HCT116 (cell line): ENCODE data around the gene PRRX1. TPM values are rescaled to one million over a fixed set of nuclear protein-coding genes. Genes with fewer than 3 reads are reported as not detected.

Source experiments
- ATAC-seq: fragments of 200-7000 bp; cut with Tn5 transposase; 2 replicates; pipeline ENCODE4 v1.9.1; 2020; ENCODE audit warnings: mild to moderate bottlenecking, moderate library complexity
- BruUV-seq: library from RNA; stranded (reverse); fragments of 400-500 nt; replicated peaks from 2 replicates; lab custom pipeline; 2021; lab: Mats Ljungman, UMichigan
- CTCF ChIA-PET: fragments of 300-600 bp; sonication (Branson Sonifier 250); formaldehyde crosslinking; loops from one replicate; lab custom pipeline; 2021; ENCODE audit warnings: antibody characterized with exemption; lab: Charles Lee
- POLR2A ChIA-PET: fragments of 300-600, 350-600 bp; sonication (Branson Sonifier 250); formaldehyde crosslinking; loops from one replicate; lab custom pipeline; 2021; ENCODE audit warnings: antibody characterized with exemption; lab: Charles Lee
- RAD21 ChIA-PET, 2 experiments: fragments of 300-600 bp; sonication (Branson Sonifier 250); formaldehyde crosslinking; loops; one replicate each; lab custom pipeline; 2023; ENCODE audit warnings: low total read pairs in 2 of 2; ENCODE audit not compliant: uncharacterized antibody in 2 of 2, unreplicated experiment in 2 of 2, low non-redundant PET in 1 of 2; lab: Charles Lee
- DNase-seq: peaks from one replicate; pipeline ENCODE4 v3.0.0-alpha.2; 2010; ENCODE audit warnings: low read depth, low spot score
- H2AFZ ChIP-seq: fragments of 200-600 bp; shearing (Covaris generic), sonication (generic); 2 replicates; pipeline ENCODE4 v1.6.1; 2017; ENCODE audit warnings: low read depth, mixed run types, mixed read lengths, antibody characterized with exemption, low read length; ENCODE audit not compliant: poor library complexity, severe bottlenecking
- H3K27ac ChIP-seq: 2 replicates; pipeline ENCODE4 v1.5.1; 2012; ENCODE audit warnings: low read depth, low read length
- H3K27me3 ChIP-seq: fragments of 200-600 bp; sonication (generic); 2 replicates; pipeline ENCODE4 v1.6.1; 2016; ENCODE audit warnings: mixed run types, low read length, mixed read lengths; ENCODE audit not compliant: insufficient read depth
- H3K36me3 ChIP-seq, 2 experiments: fragments of 200-500 bp in 1 of 2; fragments of 200-600 bp in 1 of 2; sonication (Bioruptor generic) in 1 of 2; sonication (generic) in 1 of 2; 2 replicates each; pipeline versions ENCODE4 v1.5.1 to v1.6.1; 2014 to 2016; ENCODE audit warnings: low read length in 2 of 2, inconsistent platforms in 1 of 2, mixed read lengths in 1 of 2, mixed run types in 1 of 2; ENCODE audit not compliant: insufficient read depth in 2 of 2, control insufficient read depth in 1 of 2
- H3K4me1 ChIP-seq, 2 experiments: fragments of 200-600 bp in 1 of 2; sonication (generic) in 1 of 2; 2 replicates each; pipeline versions ENCODE4 v1.5.1 to v1.6.1; 2012 to 2017; ENCODE audit warnings: low read length in 2 of 2, inconsistent platforms in 1 of 2, mild to moderate bottlenecking in 1 of 2, mixed read lengths in 1 of 2, mixed run types in 1 of 2, moderate library complexity in 1 of 2; ENCODE audit not compliant: insufficient read depth in 2 of 2, control insufficient read depth in 1 of 2
- H3K4me2 ChIP-seq: fragments of 200-600 bp; sonication (generic); 2 replicates; pipeline ENCODE4 v1.6.1; 2017; ENCODE audit warnings: mixed run types, low read length, mixed read lengths
- H3K4me3 ChIP-seq, 2 experiments: fragments of 200-600 bp in 1 of 2; sonication (generic) in 1 of 2; replicated peaks in 1 of 2; 2 replicates each; pipeline ENCODE4 v1.5.1; 2011 to 2016; ENCODE audit warnings: low read length in 2 of 2, control low read depth in 1 of 2, low read depth in 1 of 2, mild to moderate bottlenecking in 1 of 2, mixed read lengths in 1 of 2, mixed run types in 1 of 2
- H3K79me2 ChIP-seq: fragments of 200-600 bp; sonication (generic); 2 replicates; pipeline ENCODE4 v1.6.1; 2017; ENCODE audit warnings: mild to moderate bottlenecking, mixed run types, low read length, moderate library complexity, mixed read lengths; ENCODE audit not compliant: insufficient read depth
- H3K9ac ChIP-seq: fragments of 200-600 bp; sonication (generic); 2 replicates; pipeline ENCODE4 v1.6.1; 2016; ENCODE audit warnings: low read length, mixed read lengths
- H3K9me2 ChIP-seq: fragments of 200-600 bp; sonication (generic), shearing (Covaris generic); 2 replicates; pipeline ENCODE4 v1.6.1; 2017; ENCODE audit warnings: mixed run types, mild to moderate bottlenecking, moderate library complexity; ENCODE audit not compliant: insufficient read depth
- H3K9me3 ChIP-seq, 2 experiments: fragments of 200-500 bp in 1 of 2; fragments of 200-600 bp in 1 of 2; sonication (Bioruptor generic) in 1 of 2; sonication (generic) in 1 of 2; 2 replicates each; pipeline ENCODE4 v1.6.1; 2014 to 2017; ENCODE audit warnings: low read length in 2 of 2, mixed read lengths in 2 of 2, inconsistent platforms in 1 of 2, low read depth in 1 of 2, mild to moderate bottlenecking in 1 of 2, mixed run types in 1 of 2, moderate library complexity in 1 of 2; ENCODE audit not compliant: control insufficient read depth in 1 of 2, insufficient read depth in 1 of 2
- H4K20me1 ChIP-seq: fragments of 200-600 bp; sonication (generic), shearing (Covaris generic); 2 replicates; pipeline ENCODE4 v1.6.1; 2017; ENCODE audit warnings: mixed run types, mild to moderate bottlenecking, moderate library complexity; ENCODE audit not compliant: insufficient read depth
- ATF3 ChIP-seq: IDR thresholded peaks from 2 replicates; pipeline ENCODE4 v1.6.1; 2012
- CBX3 ChIP-seq: IDR thresholded peaks from 2 replicates; pipeline ENCODE4 v1.6.1; 2012; ENCODE audit warnings: low read depth
- CEBPB ChIP-seq: IDR thresholded peaks from 2 replicates; pipeline ENCODE4 v1.6.1; 2012; ENCODE audit warnings: low read depth
- CTCF ChIP-seq, 3 experiments: fragments of 200-600 bp in 1 of 3; sonication (generic) in 1 of 3; IDR thresholded peaks in 2 of 3; conservative IDR thresholded peaks in 1 of 3; 2 replicates each; pipeline ENCODE4 v1.5.1; 2012 to 2017; ENCODE audit warnings: low read depth in 2 of 3, low read length in 2 of 3, antibody characterized with exemption in 1 of 3, borderline replicate concordance in 1 of 3, control low read depth in 1 of 3, mild to moderate bottlenecking in 1 of 3, mixed read lengths in 1 of 3, mixed run types in 1 of 3, moderate library complexity in 1 of 3; ENCODE audit not compliant: insufficient read depth in 1 of 3
- EGR1 ChIP-seq: IDR thresholded peaks from 2 replicates; pipeline ENCODE4 v1.6.1; 2012; ENCODE audit warnings: low read depth
- ELF1 ChIP-seq: IDR thresholded peaks from 2 replicates; pipeline ENCODE4 v1.6.1; 2012; ENCODE audit warnings: low read depth, borderline replicate concordance
- EZH2 ChIP-seq: fragments of 200-600 bp; sonication (generic); IDR thresholded peaks from 2 replicates; pipeline ENCODE4 v1.6.1; 2017; ENCODE audit warnings: antibody characterized with exemption, mixed run types
- EZH2phosphoT487 ChIP-seq: fragments of 200-600 bp; IDR thresholded peaks from 2 replicates; pipeline ENCODE4 v1.6.1; 2018; ENCODE audit warnings: antibody characterized with exemption, borderline replicate concordance
- FOSL1 ChIP-seq: IDR thresholded peaks from 2 replicates; pipeline ENCODE4 v1.6.1; 2012; ENCODE audit warnings: low read depth
- JUND ChIP-seq: IDR thresholded peaks from 2 replicates; pipeline ENCODE4 v1.6.1; 2012
- MAX ChIP-seq: IDR thresholded peaks from 2 replicates; pipeline ENCODE4 v1.6.1; 2012
- RAD21 ChIP-seq: IDR thresholded peaks from 2 replicates; pipeline ENCODE4 v1.6.1; 2012; ENCODE audit warnings: low read depth, mild to moderate bottlenecking
- SIN3A ChIP-seq: IDR thresholded peaks from 2 replicates; pipeline ENCODE4 v1.6.1; 2012; ENCODE audit warnings: low read depth
- SP1 ChIP-seq: IDR thresholded peaks from 2 replicates; pipeline ENCODE4 v1.6.1; 2012; ENCODE audit warnings: low read depth
- SRF ChIP-seq: IDR thresholded peaks from 2 replicates; pipeline ENCODE4 v1.6.1; 2012; ENCODE audit warnings: low read depth
- TCF7L2 ChIP-seq: IDR thresholded peaks from 2 replicates; pipeline ENCODE4 v1.7.0; 2011; ENCODE audit warnings: borderline replicate concordance, inconsistent platforms; ENCODE audit not compliant: insufficient read depth, insufficient read length; ENCODE audit errors: extremely low read depth
- YY1 ChIP-seq: IDR thresholded peaks from 2 replicates; pipeline ENCODE4 v1.6.1; 2011; ENCODE audit warnings: low read length, low read depth, moderate library complexity, mild to moderate bottlenecking; ENCODE audit not compliant: insufficient replicate concordance; ENCODE audit errors: extremely low read depth
- ZBTB33 ChIP-seq: IDR thresholded peaks from 2 replicates; pipeline ENCODE4 v1.6.1; 2011; ENCODE audit warnings: mild to moderate bottlenecking, low read length, moderate library complexity; ENCODE audit not compliant: insufficient replicate concordance; ENCODE audit errors: extremely low read depth
- ZFX ChIP-seq: fragments of 450-650 bp; IDR thresholded peaks from 2 replicates; pipeline ENCODE4 v1.6.1; 2017
- ZNF274 ChIP-seq: fragments of 200-500 bp; sonication (Bioruptor generic); IDR thresholded peaks from 2 replicates; pipeline ENCODE4 v1.6.1; 2014; ENCODE audit warnings: mild to moderate bottlenecking, low read depth, low read length, inconsistent platforms
- intact Hi-C: fragments of 100-400 bp; cut with micrococcal nuclease; formaldehyde crosslinking; loops from 2 replicates; pipeline ENCODE4 v1.10.0; 2022
- total RNA-seq: library from RNA; stranded (reverse); gene quantifications from one replicate; pipeline ENCODE4 v1.2.1, GENCODE V29; 2021; ENCODE audit not compliant: unreplicated experiment

PRRX1 gene
- total RNA-seq, 1 experiment from 2014 or later, result 0.37 TPM

GRCh38 chr1:170682169-170682568, 18.2 kb downstream of the PRRX1 start:
- Histone ChIP-seq H3K4me1 (no peaks in the 10 kb centered on the region), H3K27me3 (no peaks in the 10 kb centered on the region), H3K9ac (no peak overlapping the region), H3K9me3 (no peaks in the 10 kb centered on the region), H3K79me2 (no peaks in the 10 kb centered on the region), H3K4me3 (no peak overlapping the region), H3K4me2 (no peak overlapping the region), H3K9me2 (no peaks in the 10 kb centered on the region), H3K36me3 (no peaks in the 10 kb centered on the region), H2AFZ (no peak overlapping the region), H3K27ac (no peak overlapping the region), H4K20me1 (no peaks in the 10 kb centered on the region)
- no TSS peak for BruUV-seq
- intact Hi-C loops, result loop anchor here (10.0 kb wide), 1 partner anchor 543 kb away; no protein-coding TSS in a partner anchor
- ATAC-seq (no peak), DNase-seq (no peak)
- ChIA-PET POLR2A (no interaction called here), CTCF (no interaction called here), RAD21 (no interaction called here)
- TF ChIP-seq SRF (no peak), ELF1 (no peak), EZH2 (no peak), CBX3 (no peak), ATF3 (no peak), ZFX (no peak), YY1 (no peak), SP1 (no peak), TCF7L2 (no peak), JUND (no peak), EGR1 (no peak), ZBTB33 (no peak), CEBPB (no peak), SIN3A (no peak), FOSL1 (no peak), EZH2phosphoT487 (no peak), CTCF (IDR thresholded peaks at IDR 0.05 in 2 of 3, conservative IDR thresholded peaks at IDR 0.05 in 1 of 3; ENCODE audit: borderline replicate concordance in 1 of 3, insufficient read depth in 1 of 3, low read depth in 2 of 3, low read length in 2 of 3) (no peak), ZNF274 (no peak), MAX (no peak), RAD21 (no peak)
